ENCODE data around the gene SRGAP1. TPM values are rescaled to one million over a fixed set of nuclear protein-coding genes. Genes with fewer than 3 reads are reported as not detected.

Gene SRGAP1
- total RNA-seq, 1 donor from 2014 or later: 3.0 TPM

GRCh38 chr12:63870838-63871237, 26.3 kb downstream of the SRGAP1 start:
- H4K20me1 ChIP-seq (ENCODE audit: low read depth): no peaks in the 10 kb centered on the region
- Mint-ChIP-seq H3K4me3 (no peak overlapping the region), H3K36me3 (peaks cover 4% of the 10 kb centered on the region), H3K9me3 (no peaks in the 10 kb centered on the region), H3K4me1 (peaks cover 10% of the 10 kb centered on the region), H3K27me3 (ENCODE audit: insufficient read depth, low read depth) (peaks cover 3% of the 10 kb centered on the region), H3K27ac (no peak overlapping the region)
- no peak for DNase-seq (ENCODE audit: low spot score)
- no peak overlapping the region for H3K9ac ChIP-seq
- H3K9me3 ChIP-seq (ENCODE audit: low read depth): no peaks in the 10 kb centered on the region
- no peak overlapping the region for H3K4me3 ChIP-seq
- no peak for TF ChIP-seq EZH2 (IDR thresholded peaks at IDR 0.05)
- no peak for TF ChIP-seq CTCF (IDR thresholded peaks at IDR 0.05)
- no peak for TF ChIP-seq EZH2phosphoT487 (IDR thresholded peaks at IDR 0.05)
- no peak overlapping the region for H2AFZ ChIP-seq (replicated peaks)
- no peaks in the 10 kb centered on the region for H3F3A ChIP-seq (ENCODE audit: low read depth)
- H3K27me3 ChIP-seq: no peaks in the 10 kb centered on the region
- H3K4me1 ChIP-seq: no peaks in the 10 kb centered on the region
- H3K79me2 ChIP-seq (ENCODE audit: low read depth): no peaks in the 10 kb centered on the region
- no peak overlapping the region for H3K4me2 ChIP-seq
- no peaks in the 10 kb centered on the region for H3K36me3 ChIP-seq
- H3K27ac ChIP-seq: no peak overlapping the region

- no peak overlapping the region for H3K4me2 ChIP-seq
- Mint-ChIP-seq H3K27ac (no peak overlapping the region), H3K36me3 (peaks cover 3% of the 10 kb centered on the region), H3K27me3 (ENCODE audit: insufficient read depth, low read depth) (peaks cover 3% of the 10 kb centered on the region), H3K9me3 (no peaks in the 10 kb centered on the region), H3K4me1 (no peaks in the 10 kb centered on the region), H3K4me3 (no peak overlapping the region)
- no peaks in the 10 kb centered on the region for H3K4me1 ChIP-seq
- no peaks in the 10 kb centered on the region for H4K20me1 ChIP-seq (ENCODE audit: low read depth)
- H3K36me3 ChIP-seq: no peaks in the 10 kb centered on the region
- H3K9me3 ChIP-seq (ENCODE audit: low read depth): no peaks in the 10 kb centered on the region
- DNase-seq (ENCODE audit: low spot score): no peak
- H3K79me2 ChIP-seq (ENCODE audit: low read depth): no peaks in the 10 kb centered on the region
- H3F3A ChIP-seq (ENCODE audit: low read depth): no peaks in the 10 kb centered on the region
- no peak overlapping the region for H3K27ac ChIP-seq
- H3K27me3 ChIP-seq: no peaks in the 10 kb centered on the region
- TF ChIP-seq EZH2phosphoT487 (IDR thresholded peaks at IDR 0.05): no peak
- H3K9ac ChIP-seq: no peak overlapping the region
- H3K4me3 ChIP-seq: no peak overlapping the region
- no peak overlapping the region for H2AFZ ChIP-seq (replicated peaks)
Measured at GRCh38 chr12:63874897-63875480, 30.5 kb downstream of the SRGAP1 start.

GRCh38 chr12:63875703-63876102, 31.2 kb downstream of the SRGAP1 start:
- Histone ChIP-seq H3K9ac (no peak overlapping the region), H3K4me3 (no peak overlapping the region), H3K27me3 (no peaks in the 10 kb centered on the region), H4K20me1 (ENCODE audit: low read depth) (no peaks in the 10 kb centered on the region), H3K4me2 (no peak overlapping the region), H3F3A (ENCODE audit: low read depth) (no peaks in the 10 kb centered on the region), H3K4me1 (no peaks in the 10 kb centered on the region), H3K27ac (no peak overlapping the region), H3K79me2 (ENCODE audit: low read depth) (no peaks in the 10 kb centered on the region), H2AFZ (replicated peaks) (no peak overlapping the region), H3K9me3 (ENCODE audit: low read depth) (no peaks in the 10 kb centered on the region), H3K36me3 (no peaks in the 10 kb centered on the region)
- no peak for TF ChIP-seq EZH2 (IDR thresholded peaks at IDR 0.05)
- TF ChIP-seq EZH2phosphoT487 (IDR thresholded peaks at IDR 0.05): no peak
- TF ChIP-seq CTCF (IDR thresholded peaks at IDR 0.05): no peak
- H3K9me3 Mint-ChIP-seq: no peaks in the 10 kb centered on the region
- no peak overlapping the region for H3K4me3 Mint-ChIP-seq
- H3K36me3 Mint-ChIP-seq: peaks cover 4% of the 10 kb centered on the region
- no peak for DNase-seq (ENCODE audit: low spot score)
- peaks cover 3% of the 10 kb centered on the region for H3K27me3 Mint-ChIP-seq (ENCODE audit: insufficient read depth, low read depth)
- H3K27ac Mint-ChIP-seq: no peak overlapping the region
- no peaks in the 10 kb centered on the region for H3K4me1 Mint-ChIP-seq

GRCh38 chr12:63876980-63877379, 32.5 kb downstream of the SRGAP1 start:
- no peaks in the 10 kb centered on the region for H3K4me1 Mint-ChIP-seq
- H3K9me3 ChIP-seq (ENCODE audit: low read depth): no peaks in the 10 kb centered on the region
- H3K27ac Mint-ChIP-seq: no peak overlapping the region

More at GRCh38 chr12:63876980-63877379, 32.5 kb downstream of the SRGAP1 start:
- Histone ChIP-seq H3F3A (ENCODE audit: low read depth) (peaks cover under 1% of the 10 kb centered on the region), H3K4me2 (no peak overlapping the region), H3K79me2 (ENCODE audit: low read depth) (no peaks in the 10 kb centered on the region), H4K20me1 (ENCODE audit: low read depth) (no peaks in the 10 kb centered on the region), H3K36me3 (no peaks in the 10 kb centered on the region), H3K9ac (no peak overlapping the region), H2AFZ (replicated peaks) (no peak overlapping the region), H3K27ac (no peak overlapping the region), H3K4me3 (no peak overlapping the region), H3K27me3 (no peaks in the 10 kb centered on the region), H3K4me1 (no peaks in the 10 kb centered on the region)
- H3K36me3 Mint-ChIP-seq: peaks cover 4% of the 10 kb centered on the region
- no peak for TF ChIP-seq EZH2 (IDR thresholded peaks at IDR 0.05)
- TF ChIP-seq CTCF (IDR thresholded peaks at IDR 0.05): no peak
- no peak for TF ChIP-seq EZH2phosphoT487 (IDR thresholded peaks at IDR 0.05)
- no peak overlapping the region for H3K4me3 Mint-ChIP-seq
- no peaks in the 10 kb centered on the region for H3K9me3 Mint-ChIP-seq
- DNase-seq (ENCODE audit: low spot score): no peak
- peaks cover 3% of the 10 kb centered on the region for H3K27me3 Mint-ChIP-seq (ENCODE audit: insufficient read depth, low read depth)
